ENCODE results near the gene FBXL22.

GRCh38 chr15:63597038-63597790, at the start of gene FBXL22:
- TF ChIP-seq SIN3A (IDR thresholded peaks at IDR 0.05; ENCODE audit: borderline replicate concordance, insufficient read depth, low read length) (no peak), POLR2AphosphoS5 (IDR thresholded peaks at IDR 0.05; ENCODE audit: low read depth, low read length) (0 out of 2 replicates have a peak, but pooled peaks have one; percentile 9)

Measured in PFSK-1 (cell line).